Endothelial cell of umbilical vein (primary cell): Measurements from ENCODE around the gene MOCOS. TPM values are rescaled to one million over a fixed set of nuclear protein-coding genes. Genes with fewer than 3 reads are reported as not detected.

Source experiments
- BruUV-seq: library from RNA; stranded (reverse); fragments of 400-500 nt; replicated peaks from 2 replicates; lab custom pipeline; 2021; lab: Mats Ljungman, UMichigan
- CTCF ChIA-PET: fragments of 300-600, 350-600 bp; sonication (Branson Sonifier 250); formaldehyde crosslinking; loops from one replicate; lab custom pipeline; 2021; ENCODE audit warnings: antibody characterized with exemption, inconsistent platforms; lab: Charles Lee
- POLR2A ChIA-PET: fragments of 300-600, 350-600 bp; sonication (Branson Sonifier 250); formaldehyde crosslinking; loops from one replicate; lab custom pipeline; 2021; ENCODE audit warnings: antibody characterized with exemption, inconsistent platforms; lab: Charles Lee
- DNase-seq: peaks from one replicate; pipeline ENCODE4 v3.0.0-alpha.2; 2011; ENCODE audit warnings: low read depth, low spot score
- FAIRE-seq: peaks from 2 replicates; lab custom pipeline; 2011; peaks lifted over from hg19 to GRCh38; lab: Jason Lieb, UNC
- H2AFZ ChIP-seq: 2 replicates; pipeline ENCODE4 v1.6.0; 2012; ENCODE audit warnings: low read depth, low read length, control low read depth, inconsistent platforms
- H3K27ac ChIP-seq: 2 replicates; pipeline ENCODE4 v1.5.1; 2011; ENCODE audit warnings: low read depth, mild to moderate bottlenecking, control low read depth, low read length, moderate library complexity; ENCODE audit not compliant: insufficient read depth
- H3K27me3 ChIP-seq, 2 experiments: 2 replicates each; pipeline versions ENCODE4 v1.6.0 to v1.6.1; 2011; ENCODE audit warnings: low read length in 2 of 2, mixed read lengths in 1 of 2; ENCODE audit not compliant: control insufficient read depth in 2 of 2, insufficient read depth in 2 of 2
- H3K36me3 ChIP-seq, 2 experiments: 2 replicates in 1 of 2; 3 replicates in 1 of 2; pipeline ENCODE4 v1.5.1; 2011; ENCODE audit warnings: low read length in 2 of 2, mild to moderate bottlenecking in 1 of 2, moderate library complexity in 1 of 2; ENCODE audit not compliant: control insufficient read depth in 2 of 2, insufficient read depth in 2 of 2; ENCODE audit errors: extremely low read depth in 1 of 2
- H3K4me1 ChIP-seq: 3 replicates; pipeline ENCODE4 v1.5.1; 2011; ENCODE audit warnings: mild to moderate bottlenecking, low read length; ENCODE audit not compliant: control insufficient read depth, insufficient read depth; ENCODE audit errors: extremely low read depth
- H3K4me2 ChIP-seq: 2 replicates; pipeline ENCODE4 v1.6.1; 2011; ENCODE audit warnings: low read length, control low read depth, mixed read lengths; ENCODE audit not compliant: insufficient read depth
- H3K4me3 ChIP-seq, 3 experiments: fragments of 200-600 bp in 1 of 3; sonication (generic), shearing (Covaris generic) in 1 of 3; replicated peaks in 1 of 3; 2 replicates each; pipeline ENCODE4 v1.5.1; 2011 to 2016; ENCODE audit warnings: control low read depth in 3 of 3, low read length in 3 of 3, mild to moderate bottlenecking in 2 of 3, inconsistent platforms in 1 of 3, low read depth in 1 of 3, moderate library complexity in 1 of 3; ENCODE audit not compliant: insufficient read depth in 1 of 3
- H3K79me2 ChIP-seq: 2 replicates; pipeline ENCODE4 v1.6.0; 2012; ENCODE audit warnings: low read length, inconsistent platforms; ENCODE audit not compliant: control insufficient read depth, insufficient read depth
- H3K9ac ChIP-seq: replicated peaks from 2 replicates; pipeline ENCODE3; 2011; ENCODE audit warnings: low read length, control low read depth; ENCODE audit not compliant: insufficient read depth; ENCODE audit errors: extremely low read depth
- H3K9me1 ChIP-seq: replicated peaks from 3 replicates; pipeline ENCODE4 v1.6.0; 2011; ENCODE audit warnings: mild to moderate bottlenecking, low read length; ENCODE audit not compliant: control insufficient read depth, insufficient read depth; ENCODE audit errors: extremely low read depth
- H3K9me3 ChIP-seq: replicated peaks from 2 replicates; pipeline ENCODE4 v1.5.1; 2012; ENCODE audit warnings: low read length, inconsistent platforms; ENCODE audit not compliant: control insufficient read depth, insufficient read depth
- H4K20me1 ChIP-seq: replicated peaks from 2 replicates; pipeline ENCODE3; 2011; ENCODE audit warnings: mild to moderate bottlenecking, low read length; ENCODE audit not compliant: control insufficient read depth, insufficient read depth; ENCODE audit errors: extremely low read depth
- CTCF ChIP-seq, 2 donors: IDR thresholded peaks; 1 replicate in 1 of 2; 2 replicates in 1 of 2; pipeline ENCODE4 v1.5.1; 2011; ENCODE audit warnings: low read length in 2 of 2, mild to moderate bottlenecking in 2 of 2, moderate library complexity in 2 of 2, control low read depth in 1 of 2, inconsistent platforms in 1 of 2, low read depth in 1 of 2; ENCODE audit not compliant: insufficient read depth in 1 of 2; ENCODE audit errors: extremely low read depth in 1 of 2
- EZH2 ChIP-seq: IDR thresholded peaks from 2 replicates; pipeline ENCODE4 v1.6.1; 2012; ENCODE audit warnings: borderline replicate concordance, low read depth, mild to moderate bottlenecking, moderate library complexity, low read length, inconsistent platforms; ENCODE audit not compliant: severe bottlenecking
- FOS ChIP-seq: IDR thresholded peaks from 2 replicates; pipeline ENCODE4 v1.6.1; 2011; ENCODE audit warnings: mild to moderate bottlenecking, low read length, moderate library complexity, borderline replicate concordance; ENCODE audit not compliant: insufficient read depth
- GATA2 ChIP-seq: IDR thresholded peaks from 2 replicates; pipeline ENCODE4 v1.7.0; 2011; ENCODE audit warnings: low read depth, mild to moderate bottlenecking, moderate library complexity, mixed read lengths, low read length; ENCODE audit not compliant: insufficient read length, insufficient read depth
- JUN ChIP-seq: IDR thresholded peaks from 2 replicates; pipeline ENCODE4 v1.6.1; 2011; ENCODE audit warnings: borderline replicate concordance, low read depth; ENCODE audit not compliant: insufficient read length, insufficient read depth
- MYC ChIP-seq: IDR thresholded peaks from one replicate; pipeline ENCODE4 v1.6.1; 2011; ENCODE audit warnings: mild to moderate bottlenecking, low read depth, low read length
- POLR2A ChIP-seq: IDR thresholded peaks from 2 replicates; pipeline ENCODE4 v1.6.1; 2012; ENCODE audit warnings: low read depth, mild to moderate bottlenecking, control low read depth, low read length
- POLR2AphosphoS5 ChIP-seq: IDR thresholded peaks from 2 replicates; pipeline ENCODE4 v1.6.1; 2012; ENCODE audit warnings: low read depth, mild to moderate bottlenecking, control low read depth, low read length, moderate library complexity; ENCODE audit not compliant: insufficient read depth
- dilution Hi-C: fragments of 300-500 bp; cut with MboI; formaldehyde crosslinking; loops from one replicate; pipeline ENCODE4 v1.15.0; 2019; ENCODE audit warnings: low sequenced_read_pairs; ENCODE audit not compliant: extremely low pct_ligation_motif_present
- intact Hi-C: fragments of 100-400 bp; cut with micrococcal nuclease; formaldehyde crosslinking; loops from one replicate; pipeline ENCODE4 v1.10.0; 2022
- polyA plus RNA-seq, 4 experiments: library from polyadenylated mRNA; depleted of rRNA in 3 of 4; stranded (reverse) in 3 of 4; unstranded in 1 of 4; fragments of >200 nt; gene quantifications; 2 replicates each; pipeline versions ENCODE4 v1.2.1 to v1.2.3, GENCODE V29; 2011 to 2012; ENCODE audit warnings: missing spikeins in 1 of 4
- total RNA-seq: library from RNA; stranded (reverse); gene quantifications from 2 replicates; pipeline ENCODE4 v1.2.3, GENCODE V29; 2021
- TF ChIP-seq, protein P1 (sequence below): IDR thresholded peaks from 2 replicates; pipeline ENCODE4 v1.6.1; 2011; ENCODE audit not compliant: insufficient read depth, insufficient read length

The MOCOS gene
- total and polyA plus RNA-seq, 2 donors (not counting 3 experiments of a cell fraction or from before 2014, with no cell fraction given): 0.18 to 0.88 TPM

GRCh38 chr18:36262971-36263370, 75.7 kb downstream of the MOCOS start:
- H3K9ac ChIP-seq: no peak overlapping the region
- DNase-seq (no peak), FAIRE-seq (no peak)
- intact Hi-C loops: no loop called here
- H3K27me3 ChIP-seq: peaks cover 2 to 5% of the 10 kb centered on the region in 2 experiments
- H3K79me2 ChIP-seq: no peaks in the 10 kb centered on the region
- H3K36me3 ChIP-seq: no peaks in the 10 kb centered on the region
- H3K9me1 ChIP-seq: no peaks in the 10 kb centered on the region
- no peak for TF ChIP-seq FOS
- no peaks in the 10 kb centered on the region for H4K20me1 ChIP-seq
- ChIA-PET CTCF (no interaction called here), POLR2A (no interaction called here)
- H3K9me3 ChIP-seq: no peaks in the 10 kb centered on the region
- no peak overlapping the region for H2AFZ ChIP-seq
- BruUV-seq: no TSS peak
- H3K27ac ChIP-seq: no peak overlapping the region
- no peaks in the 10 kb centered on the region for H3K4me1 ChIP-seq
- dilution Hi-C loops: no loop called here
- no peak overlapping the region for H3K4me2 ChIP-seq
- H3K4me3 ChIP-seq: no peak overlapping the region

- Histone ChIP-seq H3K9me3 (no peaks in the 10 kb centered on the region), H3K4me3 (no peak overlapping the region), H3K9me1 (no peaks in the 10 kb centered on the region), H3K79me2 (no peaks in the 10 kb centered on the region), H2AFZ (no peak overlapping the region), H3K9ac (no peak overlapping the region), H3K36me3 (no peaks in the 10 kb centered on the region), H3K27ac (no peak overlapping the region), H3K4me1 (no peaks in the 10 kb centered on the region), H4K20me1 (no peaks in the 10 kb centered on the region), H3K4me2 (no peak overlapping the region), H3K27me3 (peaks cover 2 to 5% of the 10 kb centered on the region in 2 experiments)
- DNase-seq (no peak), FAIRE-seq (no peak)
- dilution Hi-C loops: no loop called here
- intact Hi-C loops: no loop called here
- ChIA-PET CTCF (interaction anchor here (1.1 to 1.8 kb wide), 4 partner anchors 14 to 168 kb away, joined by 3 to 8 read pairs (median 4); no protein-coding TSS in a partner anchor), POLR2A (no interaction called here)
- BruUV-seq: no TSS peak
- TF ChIP-seq CTCF (IDR thresholded peaks at IDR 0.05; ENCODE audit: extremely low read depth in 1 of 2, insufficient read depth in 1 of 2, low read depth in 1 of 2, low read length in 2 of 2) (no peak), GATA2 (no peak), MYC (no peak), POLR2A (no peak), JUN (no peak), EZH2 (no peak), POLR2AphosphoS5 (no peak), FOS (no peak)
- TF ChIP-seq, protein P1, sequence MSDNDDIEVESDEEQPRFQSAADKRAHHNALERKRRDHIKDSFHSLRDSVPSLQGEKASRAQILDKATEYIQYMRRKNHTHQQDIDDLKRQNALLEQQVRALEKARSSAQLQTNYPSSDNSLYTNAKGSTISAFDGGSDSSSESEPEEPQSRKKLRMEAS: no peak
These were observed 77.0 kb downstream of the MOCOS start for GRCh38 chr18:36264283-36264682.
